Parathyroid adenoma (tissue), 2 donors: ENCODE results near the gene SPECC1L.

Source experiments
- H2AFZ ChIP-seq: fragments of 300-600 bp; sonication (generic); one replicate; pipeline ENCODE4 v1.7.0; 2017; ENCODE audit warnings: antibody characterized with exemption, mild to moderate bottlenecking
- H3K27ac ChIP-seq: fragments of 300-600 bp; sonication (generic); one replicate; pipeline ENCODE4 v1.7.0; 2017
- H3K27me3 ChIP-seq: fragments of 300-600 bp; sonication (generic); one replicate; pipeline ENCODE4 v1.7.0; 2017; ENCODE audit warnings: low read length; ENCODE audit not compliant: control insufficient read depth, insufficient read depth
- H3K36me3 ChIP-seq: fragments of 300-600 bp; sonication (generic); one replicate; pipeline ENCODE4 v1.7.0; 2017; ENCODE audit warnings: low read length; ENCODE audit not compliant: control insufficient read depth, insufficient read depth
- H3K4me1 ChIP-seq: fragments of 300-600 bp; sonication (generic); one replicate; pipeline ENCODE4 v1.7.0; 2017; ENCODE audit warnings: control low read depth
- H3K4me2 ChIP-seq: fragments of 300-600 bp; sonication (generic); one replicate; pipeline ENCODE4 v1.7.0; 2017; ENCODE audit warnings: low read length
- H3K4me3 ChIP-seq: fragments of 300-600 bp; sonication (generic); one replicate; pipeline ENCODE4 v1.7.0; 2017; ENCODE audit warnings: low read depth, low read length
- H3K79me2 ChIP-seq: fragments of 300-600 bp; sonication (generic); one replicate; pipeline ENCODE4 v1.7.0; 2017; ENCODE audit warnings: control low read depth
- H3K9ac ChIP-seq: fragments of 300-600 bp; sonication (generic); one replicate; pipeline ENCODE4 v1.7.0; 2017; ENCODE audit warnings: mild to moderate bottlenecking
- H3K9me3 ChIP-seq: fragments of 300-600 bp; sonication (generic); one replicate; pipeline ENCODE4 v1.7.0; 2017; ENCODE audit warnings: low read length; ENCODE audit not compliant: control insufficient read depth
- CTCF ChIP-seq: fragments of 300-600 bp; sonication (generic); IDR thresholded peaks from one replicate; pipeline ENCODE4 v1.7.0; 2017; ENCODE audit warnings: antibody characterized with exemption, mild to moderate bottlenecking
- donor health status: primary hyperparathyroidism.

The SPECC1L gene

GRCh38 chr22:24230911-24231656 lies 39.5 kb upstream of the SPECC1L start:
- H3K9ac ChIP-seq = no peak overlapping the region
- H2AFZ ChIP-seq = no peak overlapping the region
- H3K4me3 ChIP-seq = no peak overlapping the region
- no peaks in the 10 kb centered on the region for H3K4me1 ChIP-seq
- no peak for TF ChIP-seq CTCF
- no peaks in the 10 kb centered on the region for H3K79me2 ChIP-seq
- H3K9me3 ChIP-seq = no peaks in the 10 kb centered on the region
- no peak overlapping the region for H3K27ac ChIP-seq
- no peak overlapping the region for H3K4me2 ChIP-seq
- no peaks in the 10 kb centered on the region for H3K36me3 ChIP-seq
- no peaks in the 10 kb centered on the region for H3K27me3 ChIP-seq

- Histone ChIP-seq H3K9me3 (no peaks in the 10 kb centered on the region), H3K27me3 (no peaks in the 10 kb centered on the region), H3K9ac (no peak overlapping the region), H3K27ac (no peak overlapping the region), H3K79me2 (no peaks in the 10 kb centered on the region), H3K4me3 (no peak overlapping the region), H3K4me1 (no peaks in the 10 kb centered on the region), H3K36me3 (no peaks in the 10 kb centered on the region), H2AFZ (no peak overlapping the region), H3K4me2 (no peak overlapping the region)
- no peak for TF ChIP-seq CTCF
Observed at GRCh38 chr22:24231706-24232105, 38.9 kb upstream of the SPECC1L start.

- Histone ChIP-seq H3K9ac (no peak overlapping the region), H3K36me3 (no peaks in the 10 kb centered on the region), H3K4me1 (no peaks in the 10 kb centered on the region), H3K4me2 (no peak overlapping the region), H3K27me3 (no peaks in the 10 kb centered on the region), H3K27ac (no peak overlapping the region), H2AFZ (no peak overlapping the region), H3K9me3 (no peaks in the 10 kb centered on the region), H3K4me3 (no peak overlapping the region), H3K79me2 (no peaks in the 10 kb centered on the region)
- no peak for TF ChIP-seq CTCF
Observed at GRCh38 chr22:24232124-24232523, 38.5 kb upstream of the SPECC1L start.

GRCh38 chr22:24232725-24233124 lies 37.9 kb upstream of the SPECC1L start:
- H3K4me2 ChIP-seq = no peak overlapping the region
- H2AFZ ChIP-seq = no peak overlapping the region
- no peaks in the 10 kb centered on the region for H3K36me3 ChIP-seq
- no peak overlapping the region for H3K4me3 ChIP-seq
- H3K9ac ChIP-seq = no peak overlapping the region
- H3K27me3 ChIP-seq = no peaks in the 10 kb centered on the region
- no peaks in the 10 kb centered on the region for H3K4me1 ChIP-seq
- no peak overlapping the region for H3K27ac ChIP-seq
- TF ChIP-seq CTCF = no peak
- H3K79me2 ChIP-seq = no peaks in the 10 kb centered on the region
- no peaks in the 10 kb centered on the region for H3K9me3 ChIP-seq

- Histone ChIP-seq H3K79me2 (no peaks in the 10 kb centered on the region), H3K4me1 (no peaks in the 10 kb centered on the region), H3K9ac (no peak overlapping the region), H3K27me3 (no peaks in the 10 kb centered on the region), H3K27ac (no peak overlapping the region), H3K4me2 (no peak overlapping the region), H3K36me3 (no peaks in the 10 kb centered on the region), H2AFZ (no peak overlapping the region), H3K4me3 (no peak overlapping the region), H3K9me3 (no peaks in the 10 kb centered on the region)
- no peak for TF ChIP-seq CTCF
Observed at GRCh38 chr22:24233235-24233634, 37.4 kb upstream of the SPECC1L start.
